Activated naive CD4-positive, alpha-beta T cell treated with anti-CD3 and anti-CD28 coated beads, Interleukin-2, amount 50 U/mL, for 16 hours (primary cell): Measurements from ENCODE around the gene SLC36A1.

Experiments
- DNase-seq: peaks from one replicate; pipeline ENCODE4 v3.0.0-alpha.2; 2020

SLC36A1 gene

GRCh38 chr5:151454166-151454565 lies 6.8 kb downstream of the SLC36A1 start:
- DNase-seq = no peak

GRCh38 chr5:151454889-151455288 lies 7.5 kb downstream of the SLC36A1 start:
- no peak for DNase-seq

- DNase-seq = no peak
Observed at GRCh38 chr5:151456321-151456940, 9.0 kb downstream of the SLC36A1 start.

- DNase-seq = no peak
Observed at GRCh38 chr5:151458314-151458713, 10.9 kb downstream of the SLC36A1 start.

- no peak for DNase-seq
Observed at GRCh38 chr5:151459680-151460324, 12.4 kb downstream of the SLC36A1 start.

- DNase-seq = no peak
Observed at GRCh38 chr5:151461312-151461711, 13.9 kb downstream of the SLC36A1 start.

- no peak for DNase-seq
Observed at GRCh38 chr5:151463137-151464029, 16.0 kb downstream of the SLC36A1 start.

- no peak for DNase-seq
Observed at GRCh38 chr5:151464101-151464500, 16.7 kb downstream of the SLC36A1 start.

- DNase-seq = no peak
Observed at GRCh38 chr5:151465476-151465875, 18.1 kb downstream of the SLC36A1 start.

GRCh38 chr5:151467576-151467975 lies 20.2 kb downstream of the SLC36A1 start:
- DNase-seq = no peak

GRCh38 chr5:151469386-151469785 lies 22.0 kb downstream of the SLC36A1 start:
- DNase-seq = no peak

GRCh38 chr5:151469992-151470391 lies 22.6 kb downstream of the SLC36A1 start:
- no peak for DNase-seq

GRCh38 chr5:151470439-151470838 lies 23.0 kb downstream of the SLC36A1 start:
- DNase-seq = no peak

GRCh38 chr5:151471276-151471675 lies 23.9 kb downstream of the SLC36A1 start:
- DNase-seq = no peak

GRCh38 chr5:151474799-151475198 lies 27.4 kb downstream of the SLC36A1 start:
- no peak for DNase-seq

- no peak for DNase-seq
Observed at GRCh38 chr5:151475388-151475787, 28.0 kb downstream of the SLC36A1 start.

- DNase-seq = no peak
Observed at GRCh38 chr5:151476016-151476415, 28.6 kb downstream of the SLC36A1 start.

GRCh38 chr5:151477101-151477500 lies 29.7 kb downstream of the SLC36A1 start:
- no peak for DNase-seq

- DNase-seq = no peak
Observed at GRCh38 chr5:151480384-151481293, 33.2 kb downstream of the SLC36A1 start.

- no peak for DNase-seq
Observed at GRCh38 chr5:151483176-151483575, 35.8 kb downstream of the SLC36A1 start.

- DNase-seq = no peak
Observed at GRCh38 chr5:151483647-151484046, 36.2 kb downstream of the SLC36A1 start.

GRCh38 chr5:151487544-151487943 lies 40.1 kb downstream of the SLC36A1 start:
- no peak for DNase-seq

GRCh38 chr5:151490627-151491026 lies 43.2 kb downstream of the SLC36A1 start:
- DNase-seq = no peak
